Endothelial cell of umbilical vein (primary cell): ENCODE results near the gene DCAF5.

Source experiments
- CTCF ChIP-seq, 2 donors: IDR thresholded peaks; 1 replicate in 1 of 2; 2 replicates in 1 of 2; pipeline ENCODE4 v1.5.1; 2011; ENCODE audit warnings: low read length in 2 of 2, mild to moderate bottlenecking in 2 of 2, moderate library complexity in 2 of 2, control low read depth in 1 of 2, inconsistent platforms in 1 of 2, low read depth in 1 of 2; ENCODE audit not compliant: insufficient read depth in 1 of 2; ENCODE audit errors: extremely low read depth in 1 of 2
- EZH2 ChIP-seq: IDR thresholded peaks from 2 replicates; pipeline ENCODE4 v1.6.1; 2012; ENCODE audit warnings: borderline replicate concordance, low read depth, mild to moderate bottlenecking, moderate library complexity, low read length, inconsistent platforms; ENCODE audit not compliant: severe bottlenecking
- FOS ChIP-seq: IDR thresholded peaks from 2 replicates; pipeline ENCODE4 v1.6.1; 2011; ENCODE audit warnings: mild to moderate bottlenecking, low read length, moderate library complexity, borderline replicate concordance; ENCODE audit not compliant: insufficient read depth
- MAX ChIP-seq: IDR thresholded peaks from 2 replicates; pipeline ENCODE4 v1.6.1; 2011; ENCODE audit not compliant: insufficient read depth, insufficient read length
- POLR2A ChIP-seq: IDR thresholded peaks from 2 replicates; pipeline ENCODE4 v1.6.1; 2012; ENCODE audit warnings: low read depth, mild to moderate bottlenecking, control low read depth, low read length
- POLR2AphosphoS5 ChIP-seq: IDR thresholded peaks from 2 replicates; pipeline ENCODE4 v1.6.1; 2012; ENCODE audit warnings: low read depth, mild to moderate bottlenecking, control low read depth, low read length, moderate library complexity; ENCODE audit not compliant: insufficient read depth

GRCh38 chr14:69013943-69014782 is 138.8 kb downstream of the DCAF5 start:
- TF ChIP-seq EZH2 (no peak), POLR2A (no peak), CTCF (IDR thresholded peaks at IDR 0.05; ENCODE audit: extremely low read depth in 1 of 2, insufficient read depth in 1 of 2, low read depth in 1 of 2, low read length in 2 of 2) (no peak), FOS (no peak), POLR2AphosphoS5 (no peak), MAX (no peak)
